OCI-LY3 (cell line): ENCODE results near the gene GPD2.

Source experiments
- CTCF ChIP-seq: fragments of 200-600, 300-600 bp; sonication (generic); IDR thresholded peaks from 2 replicates; pipeline ENCODE4 v1.5.1; 2014; ENCODE audit warnings: antibody characterized with exemption, low read length, low read depth
- EZH2phosphoT487 ChIP-seq: fragments of 200-600 bp; shearing (Covaris generic); IDR thresholded peaks from 2 replicates; pipeline ENCODE4 v1.6.1; 2018; ENCODE audit warnings: antibody characterized with exemption, mixed run types, low read depth

- TF ChIP-seq CTCF (no peak), EZH2phosphoT487 (no peak)
These were observed 14.3 kb upstream of the GPD2 start for GRCh38 chr2:156421851-156422250.
